ENCODE measurements around the gene STC2.

The STC2 gene

DNA sequence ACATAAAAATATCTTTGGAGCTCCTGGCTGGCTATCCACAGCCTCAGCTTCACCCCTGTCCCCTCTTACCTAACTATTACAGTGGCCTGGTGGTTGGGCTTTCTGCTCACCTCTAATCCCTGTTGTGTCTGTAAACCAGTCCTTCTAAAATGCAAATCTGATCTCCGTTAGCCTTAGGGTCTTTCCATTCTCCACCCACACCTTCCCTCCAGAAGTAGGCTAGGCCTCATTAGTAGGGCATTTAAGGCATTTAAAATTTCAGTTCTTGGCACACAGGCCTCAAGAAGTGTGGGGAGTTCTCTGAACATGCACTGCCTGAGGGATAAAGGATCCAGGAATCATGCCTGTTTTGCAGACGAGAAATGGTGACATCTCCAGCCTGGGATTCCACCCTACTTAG is 26.4 kb upstream of the STC2 start:
- H2BK12ac ChIP-seq (ENCODE audit: low read length) = no peak overlapping the region
- no peak overlapping the region for H2AFZ ChIP-seq (ENCODE audit: insufficient read depth, low read length, poor library complexity)
- no peak overlapping the region for H3K4me3 ChIP-seq (ENCODE audit: low read depth, low read length)
- no peak overlapping the region for H3K14ac ChIP-seq (ENCODE audit: low read length)
- no peaks in the 10 kb centered on the region for H3K79me1 ChIP-seq (ENCODE audit: low read length)
- DNase-seq = no peak
- no peak overlapping the region for H4K12ac ChIP-seq (ENCODE audit: low read depth, low read length)
- H2BK120ac ChIP-seq (ENCODE audit: insufficient read depth, low read length, poor library complexity) = no peak overlapping the region
- no peak overlapping the region for H3K9ac ChIP-seq (ENCODE audit: low read length)
- H4K91ac ChIP-seq (ENCODE audit: low read depth, low read length) = no peak overlapping the region
- WGBS (ENCODE audit: extremely low coverage, insufficient coverage, insufficient read length) = no CpG with 5 or more reads among the region's 2 CpGs
- H3K4ac ChIP-seq (ENCODE audit: low read depth, low read length) = no peak overlapping the region
- no peak overlapping the region for H2AK5ac ChIP-seq (ENCODE audit: low read length)
- H3K79me2 ChIP-seq (ENCODE audit: control insufficient read depth, insufficient read depth, low read length, poor library complexity) = no peaks in the 10 kb centered on the region
- H3K9me3 ChIP-seq (ENCODE audit: insufficient read depth, low read depth, low read length) = peaks cover 1% of the 10 kb centered on the region
- H2BK5ac ChIP-seq (ENCODE audit: low read depth, low read length, poor library complexity) = no peak overlapping the region
- H3K23ac ChIP-seq (ENCODE audit: low read length) = no peak overlapping the region
- no peak overlapping the region for H3K4me2 ChIP-seq (ENCODE audit: low read length)
- peaks cover 0 to 5% of the 10 kb centered on the region in 2 experiments for H3K4me1 ChIP-seq (ENCODE audit: control insufficient read depth in 1 of 2, insufficient read depth in 2 of 2, low read length in 2 of 2)
- H3K27ac ChIP-seq (ENCODE audit: low read depth, low read length) = no peak overlapping the region
- no peaks in the 10 kb centered on the region for H3K36me3 ChIP-seq (ENCODE audit: control insufficient read depth in 1 of 2, insufficient read depth in 2 of 2, low read length in 2 of 2)
- H3K18ac ChIP-seq (ENCODE audit: low read length) = no peak overlapping the region
- H3K27me3 ChIP-seq (ENCODE audit: insufficient read depth, low read length) = no peaks in the 10 kb centered on the region
- H4K8ac ChIP-seq (ENCODE audit: low read depth, low read length) = no peak overlapping the region

DNA sequence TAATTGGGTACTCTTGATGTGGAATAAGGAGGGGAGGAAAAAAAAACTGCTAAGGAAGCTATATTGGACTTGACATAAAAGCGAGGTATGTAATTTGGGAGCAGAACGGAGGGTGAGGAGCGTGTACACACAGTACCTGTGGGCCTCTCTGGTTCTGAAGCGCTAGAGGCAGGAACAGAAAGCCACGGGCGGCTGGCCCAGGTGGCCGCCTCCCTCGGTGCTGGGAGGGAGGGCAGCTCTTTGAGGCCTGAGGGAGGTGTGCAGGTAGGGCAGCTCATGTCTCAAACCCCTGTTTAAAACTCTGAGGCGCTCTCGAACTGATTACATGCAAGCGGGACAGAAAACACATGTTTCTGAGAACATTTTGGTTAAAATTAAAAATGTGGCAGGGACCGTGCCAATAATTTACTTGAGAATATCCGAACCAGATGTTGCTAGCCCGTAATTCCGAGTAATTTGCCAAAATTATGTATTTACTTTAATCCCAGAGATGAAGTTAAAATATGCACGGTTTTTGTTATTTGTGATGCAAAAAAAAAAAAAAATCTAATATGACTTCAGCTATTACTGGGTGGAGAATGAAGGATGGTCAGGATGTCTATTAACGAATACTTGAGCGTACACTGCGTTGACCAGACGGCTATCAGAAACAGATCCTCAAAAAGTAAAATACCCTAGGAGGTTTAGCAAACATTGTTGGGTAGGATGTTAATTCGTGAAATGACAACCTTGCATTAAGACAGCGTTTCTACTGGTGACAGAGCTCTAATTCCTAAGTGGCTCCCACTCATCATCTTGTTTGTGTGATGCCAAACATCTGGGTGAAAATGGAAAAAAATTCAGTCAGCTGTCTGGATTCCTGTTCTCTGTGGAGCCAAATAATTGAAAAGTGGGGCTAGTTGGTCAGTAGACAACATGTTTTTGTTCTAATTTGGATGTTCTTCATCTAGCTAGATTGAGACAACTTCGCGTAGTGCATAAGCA is 24.4 kb upstream of the STC2 start:
- no peak overlapping the region for H2BK120ac ChIP-seq (ENCODE audit: insufficient read depth, low read length, poor library complexity)

DNA sequence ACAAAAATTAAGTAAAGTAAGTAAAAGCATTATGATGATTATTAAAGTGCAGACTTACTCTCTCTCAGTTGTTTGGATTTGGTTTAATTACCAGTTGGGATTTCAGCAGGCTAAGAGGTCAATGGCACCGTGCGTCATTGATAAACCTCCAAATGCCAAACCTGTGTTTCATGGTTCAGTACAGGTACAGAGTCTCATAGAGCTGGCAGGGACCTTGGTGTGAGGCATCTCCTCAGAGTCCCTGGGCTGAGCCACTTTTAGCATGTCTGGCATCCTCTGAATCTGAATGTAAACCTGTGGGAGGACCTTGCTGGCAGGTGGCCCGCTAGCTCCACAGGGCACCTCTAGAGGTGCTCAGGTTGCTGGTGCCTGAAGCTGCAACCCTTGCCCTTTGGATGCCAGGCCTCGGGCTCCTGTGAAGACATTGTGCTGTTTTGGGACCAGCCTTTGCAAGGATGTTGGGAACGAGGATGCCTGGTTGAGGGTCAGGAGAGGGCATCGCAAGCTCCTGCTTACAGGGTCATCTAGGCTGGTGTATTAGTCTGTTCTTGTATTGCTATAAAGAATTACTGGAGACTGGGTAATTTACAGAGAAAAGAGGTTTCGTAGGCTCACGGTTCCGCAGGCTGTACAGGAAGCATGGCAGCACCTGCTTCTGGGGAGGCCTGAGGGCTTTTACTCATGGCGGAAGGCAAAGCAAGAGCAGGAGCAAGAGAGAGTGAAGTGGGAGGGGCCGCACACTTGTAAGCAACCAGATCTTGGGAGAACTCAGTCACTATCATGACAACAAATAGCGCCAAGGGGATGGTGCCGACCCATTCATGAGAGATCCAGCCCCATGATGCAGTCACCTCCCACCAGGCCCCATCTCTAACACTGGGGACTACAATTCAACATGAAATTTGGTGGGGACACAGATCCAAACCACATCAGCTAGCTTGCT is 14.9 kb upstream of the STC2 start:
- no peak overlapping the region for H3K4me3 ChIP-seq (ENCODE audit: low read depth, low read length)

More for the DNA sequence above, 24.4 kb upstream of the STC2 start:
- Histone ChIP-seq H2BK5ac (ENCODE audit: low read depth, low read length, poor library complexity) (no peak overlapping the region), H4K8ac (ENCODE audit: low read depth, low read length) (no peak overlapping the region), H3K27me3 (ENCODE audit: insufficient read depth, low read length) (no peaks in the 10 kb centered on the region), H3K36me3 (ENCODE audit: control insufficient read depth in 1 of 2, insufficient read depth in 2 of 2, low read length in 2 of 2) (no peaks in the 10 kb centered on the region), H3K4me3 (ENCODE audit: low read depth, low read length) (no peak overlapping the region), H3K14ac (ENCODE audit: low read length) (no peak overlapping the region), H3K4me2 (ENCODE audit: low read length) (no peak overlapping the region), H3K9me3 (ENCODE audit: insufficient read depth, low read depth, low read length) (no peaks in the 10 kb centered on the region), H3K18ac (ENCODE audit: low read length) (no peak overlapping the region), H3K9ac (ENCODE audit: low read length) (no peak overlapping the region), H3K79me1 (ENCODE audit: low read length) (no peaks in the 10 kb centered on the region), H3K4me1 (ENCODE audit: control insufficient read depth in 1 of 2, insufficient read depth in 2 of 2, low read length in 2 of 2) (peaks cover 0 to 5% of the 10 kb centered on the region in 2 experiments), H4K91ac (ENCODE audit: low read depth, low read length) (no peak overlapping the region), H2AFZ (ENCODE audit: insufficient read depth, low read length, poor library complexity) (no peak overlapping the region), H3K79me2 (ENCODE audit: control insufficient read depth, insufficient read depth, low read length, poor library complexity) (no peaks in the 10 kb centered on the region), H3K23ac (ENCODE audit: low read length) (no peak overlapping the region), H3K4ac (ENCODE audit: low read depth, low read length) (no peak overlapping the region), H2BK12ac (ENCODE audit: low read length) (no peak overlapping the region), H3K27ac (ENCODE audit: low read depth, low read length) (no peak overlapping the region), H4K12ac (ENCODE audit: low read depth, low read length) (no peak overlapping the region), H2AK5ac (ENCODE audit: low read length) (no peak overlapping the region)
- WGBS (ENCODE audit: extremely low coverage, insufficient coverage, insufficient read length) = no CpG with 5 or more reads among the region's 24 CpGs
- no peak for DNase-seq

DNA sequence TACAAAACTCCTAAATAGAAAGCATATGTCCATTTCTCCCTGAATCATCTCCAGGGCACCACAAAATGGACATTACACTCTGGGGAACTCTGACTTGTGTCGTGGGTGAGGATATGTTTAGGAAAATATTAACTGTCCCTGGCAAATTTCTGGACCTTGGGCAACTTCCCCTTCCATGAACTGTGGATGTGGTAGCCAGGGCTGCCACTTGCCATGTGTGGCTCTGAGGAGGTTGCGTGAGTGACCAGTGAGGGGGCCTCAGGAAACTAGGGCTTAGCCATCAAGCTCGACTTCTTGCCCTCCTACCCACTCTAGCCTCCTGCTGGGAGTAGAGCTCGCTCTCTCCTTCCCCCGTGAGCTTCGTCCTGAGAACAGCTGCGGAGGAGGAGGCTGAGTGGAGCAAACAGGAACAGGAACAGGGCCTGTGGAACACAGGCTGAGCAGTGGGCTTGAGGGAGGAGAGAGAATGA is 13.8 kb upstream of the STC2 start:
- no peak overlapping the region for H4K12ac ChIP-seq (ENCODE audit: low read depth, low read length)
- H3K4me2 ChIP-seq (ENCODE audit: low read length) = no peak overlapping the region
- H4K8ac ChIP-seq (ENCODE audit: low read depth, low read length) = no peak overlapping the region
- H3K36me3 ChIP-seq (ENCODE audit: control insufficient read depth in 1 of 2, insufficient read depth in 2 of 2, low read length in 2 of 2) = no peaks in the 10 kb centered on the region
- no peaks in the 10 kb centered on the region for H3K4me1 ChIP-seq (ENCODE audit: control insufficient read depth in 1 of 2, insufficient read depth in 2 of 2, low read length in 2 of 2)
- H3K4ac ChIP-seq (ENCODE audit: low read depth, low read length) = no peak overlapping the region
- H2AK5ac ChIP-seq (ENCODE audit: low read length) = no peak overlapping the region
- no CpG with 5 or more reads among the region's 7 CpGs for WGBS (ENCODE audit: extremely low coverage, insufficient coverage, insufficient read length)
- no peak overlapping the region for H3K9ac ChIP-seq (ENCODE audit: low read length)
- no peak for DNase-seq
- H2AFZ ChIP-seq (ENCODE audit: insufficient read depth, low read length, poor library complexity) = no peak overlapping the region
- no peaks in the 10 kb centered on the region for H3K27me3 ChIP-seq (ENCODE audit: insufficient read depth, low read length)
- H3K18ac ChIP-seq (ENCODE audit: low read length) = no peak overlapping the region
- no peak overlapping the region for H2BK120ac ChIP-seq (ENCODE audit: insufficient read depth, low read length, poor library complexity)
- no peak overlapping the region for H3K27ac ChIP-seq (ENCODE audit: low read depth, low read length)
- no peaks in the 10 kb centered on the region for H3K79me1 ChIP-seq (ENCODE audit: low read length)
- no peak overlapping the region for H3K4me3 ChIP-seq (ENCODE audit: low read depth, low read length)
- no peaks in the 10 kb centered on the region for H3K9me3 ChIP-seq (ENCODE audit: insufficient read depth, low read depth, low read length)
- no peaks in the 10 kb centered on the region for H3K79me2 ChIP-seq (ENCODE audit: control insufficient read depth, insufficient read depth, low read length, poor library complexity)
- no peak overlapping the region for H3K23ac ChIP-seq (ENCODE audit: low read length)
- no peak overlapping the region for H3K14ac ChIP-seq (ENCODE audit: low read length)
- H2BK5ac ChIP-seq (ENCODE audit: low read depth, low read length, poor library complexity) = no peak overlapping the region
- no peak overlapping the region for H4K91ac ChIP-seq (ENCODE audit: low read depth, low read length)
- H2BK12ac ChIP-seq (ENCODE audit: low read length) = no peak overlapping the region

More for the DNA sequence above, 14.9 kb upstream of the STC2 start:
- Histone ChIP-seq H3K27me3 (ENCODE audit: insufficient read depth, low read length) (no peaks in the 10 kb centered on the region), H3K9ac (ENCODE audit: low read length) (no peak overlapping the region), H3K23ac (ENCODE audit: low read length) (no peak overlapping the region), H2BK120ac (ENCODE audit: insufficient read depth, low read length, poor library complexity) (no peak overlapping the region), H3K4me1 (ENCODE audit: control insufficient read depth in 1 of 2, insufficient read depth in 2 of 2, low read length in 2 of 2) (no peaks in the 10 kb centered on the region), H2BK5ac (ENCODE audit: low read depth, low read length, poor library complexity) (no peak overlapping the region), H2AFZ (ENCODE audit: insufficient read depth, low read length, poor library complexity) (no peak overlapping the region), H3K9me3 (ENCODE audit: insufficient read depth, low read depth, low read length) (no peaks in the 10 kb centered on the region), H4K91ac (ENCODE audit: low read depth, low read length) (no peak overlapping the region), H3K4me2 (ENCODE audit: low read length) (no peak overlapping the region), H4K12ac (ENCODE audit: low read depth, low read length) (no peak overlapping the region), H3K4ac (ENCODE audit: low read depth, low read length) (no peak overlapping the region), H3K79me1 (ENCODE audit: low read length) (no peaks in the 10 kb centered on the region), H4K8ac (ENCODE audit: low read depth, low read length) (no peak overlapping the region), H3K18ac (ENCODE audit: low read length) (no peak overlapping the region), H3K79me2 (ENCODE audit: control insufficient read depth, insufficient read depth, low read length, poor library complexity) (no peaks in the 10 kb centered on the region), H2BK12ac (ENCODE audit: low read length) (no peak overlapping the region), H3K27ac (ENCODE audit: low read depth, low read length) (no peak overlapping the region), H3K36me3 (ENCODE audit: control insufficient read depth in 1 of 2, insufficient read depth in 2 of 2, low read length in 2 of 2) (no peaks in the 10 kb centered on the region), H2AK5ac (ENCODE audit: low read length) (no peak overlapping the region), H3K14ac (ENCODE audit: low read length) (no peak overlapping the region)
- DNase-seq = no peak
- WGBS (ENCODE audit: extremely low coverage, insufficient coverage, insufficient read length) = no CpG with 5 or more reads among the region's 13 CpGs

Data from trophoblast cell (in vitro differentiated cells and primary cell).